ENCODE results near the gene SLC13A2.

GRCh38 chr17:28425206-28425605, 48.2 kb upstream of the SLC13A2 start:
- TF ChIP-seq CTCF (IDR thresholded peaks at IDR 0.05) (no peak), POLR2A (IDR thresholded peaks at IDR 0.05) (no peak)

All from adrenal gland (tissue), 5 donors.